ENCODE results near the gene CPZ.

The CPZ gene

GRCh38 chr4:8552024-8552423 lies 40.5 kb upstream of the CPZ start:
- Mint-ChIP-seq H3K27me3 (peaks cover 10 to 33% of the 10 kb centered on the region in 2 donors), H3K4me3 (no peak overlapping the region), H3K36me3 (ENCODE audit: insufficient read depth) (no peaks in the 10 kb centered on the region), H3K27ac (no peak overlapping the region), H3K9me3 (no peaks in the 10 kb centered on the region), H3K4me1 (ENCODE audit: low read depth in 2 of 2) (no peaks in the 10 kb centered on the region)
- DNase-seq (no peak), ATAC-seq (replicated peaks) (no peak)

- ATAC-seq (replicated peaks) (no peak), DNase-seq (no peak)
- peaks cover 13 to 31% of the 10 kb centered on the region in 2 donors for H3K27me3 Mint-ChIP-seq
- no peaks in the 10 kb centered on the region for H3K9me3 Mint-ChIP-seq
- no peaks in the 10 kb centered on the region for H3K36me3 Mint-ChIP-seq (ENCODE audit: insufficient read depth)
- no peak overlapping the region for H3K27ac Mint-ChIP-seq
- no peak overlapping the region for H3K4me3 Mint-ChIP-seq
- no peaks in the 10 kb centered on the region for H3K4me1 Mint-ChIP-seq (ENCODE audit: low read depth in 2 of 2)
These were observed 39.9 kb upstream of the CPZ start for GRCh38 chr4:8552581-8553205.

DNA sequence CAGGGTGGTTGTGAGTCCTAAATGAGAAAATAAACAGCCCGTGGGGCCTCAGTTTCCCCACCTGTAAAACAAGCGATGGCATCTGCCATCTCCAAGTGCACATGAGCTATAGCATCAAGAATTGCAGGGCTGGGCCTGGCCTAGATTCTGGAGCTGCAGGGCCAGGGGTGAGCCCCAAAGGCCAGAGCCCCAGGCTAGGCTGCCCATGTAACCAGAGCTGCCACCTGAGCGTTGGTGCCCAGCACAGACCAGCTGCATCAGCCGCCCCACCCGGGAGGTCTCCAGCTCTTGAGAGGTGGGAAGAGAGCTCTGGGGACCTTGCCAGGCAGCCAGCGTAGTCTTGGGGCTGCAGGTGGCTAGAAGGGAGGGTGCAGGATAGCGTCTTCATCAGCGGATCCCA lies 39.3 kb upstream of the CPZ start:
- peaks cover 13 to 36% of the 10 kb centered on the region in 2 donors for H3K27me3 Mint-ChIP-seq

DNA sequence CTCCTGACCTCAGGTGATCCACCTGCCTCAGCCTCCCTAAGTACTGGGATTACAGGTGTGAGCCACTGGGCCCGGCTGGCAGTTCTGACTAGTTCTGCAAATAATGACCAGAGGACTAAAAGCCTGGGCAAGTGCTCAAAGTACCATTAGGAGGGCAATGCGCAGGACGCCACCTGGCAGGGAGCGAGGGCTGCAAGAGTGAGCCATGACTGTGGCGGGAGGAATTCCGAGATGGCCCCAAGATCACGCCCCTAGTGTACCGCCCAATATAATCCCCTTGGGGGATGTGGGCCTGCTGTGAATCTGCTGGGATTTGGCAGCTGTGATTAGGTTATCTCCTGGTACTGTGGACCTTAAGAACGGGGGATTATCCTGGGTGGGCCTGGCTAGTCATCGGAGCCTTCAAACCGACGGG lies 38.6 kb upstream of the CPZ start:
- Mint-ChIP-seq H3K9me3 (no peaks in the 10 kb centered on the region), H3K27me3 (peaks cover 19 to 44% of the 10 kb centered on the region in 2 donors), H3K4me3 (no peak overlapping the region), H3K4me1 (ENCODE audit: low read depth in 2 of 2) (no peaks in the 10 kb centered on the region), H3K36me3 (ENCODE audit: insufficient read depth) (no peaks in the 10 kb centered on the region), H3K27ac (no peak overlapping the region)
- ATAC-seq (replicated peaks) (no peak), DNase-seq (no peak)

More for the DNA sequence above, 39.3 kb upstream of the CPZ start:
- no peak overlapping the region for H3K4me3 Mint-ChIP-seq
- no peaks in the 10 kb centered on the region for H3K9me3 Mint-ChIP-seq
- H3K36me3 Mint-ChIP-seq (ENCODE audit: insufficient read depth): no peaks in the 10 kb centered on the region
- H3K4me1 Mint-ChIP-seq (ENCODE audit: low read depth in 2 of 2): no peaks in the 10 kb centered on the region
- H3K27ac Mint-ChIP-seq: no peak overlapping the region
- ATAC-seq (replicated peaks) (no peak), DNase-seq (no peak)

DNA sequence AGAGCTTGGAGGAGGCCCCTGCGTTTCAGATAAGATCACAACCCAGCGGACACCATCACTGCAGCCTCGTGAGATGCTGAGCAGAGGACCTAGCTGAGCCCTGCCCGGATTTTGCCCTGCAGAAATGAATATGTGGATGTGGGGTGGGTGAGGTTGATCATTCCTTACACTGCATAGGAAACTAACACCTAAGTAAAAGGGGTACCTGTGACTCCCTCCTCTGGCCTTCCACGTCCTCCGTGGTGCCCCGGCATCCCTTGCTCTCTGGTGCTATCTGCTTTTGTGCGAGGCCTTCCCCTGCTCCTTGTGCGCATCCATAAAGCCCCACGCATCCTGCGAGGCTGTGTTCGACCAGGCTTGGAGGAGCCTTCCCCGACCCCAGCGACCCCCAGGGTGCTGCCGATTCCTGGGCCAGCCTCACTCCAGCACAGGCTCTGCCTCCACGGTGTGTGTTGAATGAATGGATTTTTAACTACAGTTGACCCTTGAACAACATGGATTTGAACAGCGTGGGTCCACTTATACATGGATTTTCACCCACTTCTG lies 37.9 kb upstream of the CPZ start:
- Mint-ChIP-seq H3K27ac (no peak overlapping the region), H3K4me1 (ENCODE audit: low read depth in 2 of 2) (no peaks in the 10 kb centered on the region), H3K27me3 (peaks cover 19 to 50% of the 10 kb centered on the region in 2 donors), H3K36me3 (ENCODE audit: insufficient read depth) (no peaks in the 10 kb centered on the region), H3K4me3 (no peak overlapping the region), H3K9me3 (no peaks in the 10 kb centered on the region)
- DNase-seq (no peak), ATAC-seq (replicated peaks) (no peak)

GRCh38 chr4:8555716-8556115 lies 36.8 kb upstream of the CPZ start:
- Mint-ChIP-seq H3K4me1 (ENCODE audit: low read depth in 2 of 2) (no peaks in the 10 kb centered on the region), H3K27ac (no peak overlapping the region), H3K4me3 (no peak overlapping the region), H3K27me3 (peaks cover 19 to 52% of the 10 kb centered on the region in 2 donors), H3K9me3 (no peaks in the 10 kb centered on the region), H3K36me3 (ENCODE audit: insufficient read depth) (no peaks in the 10 kb centered on the region)
- DNase-seq (no peak), ATAC-seq (replicated peaks) (no peak)

DNA sequence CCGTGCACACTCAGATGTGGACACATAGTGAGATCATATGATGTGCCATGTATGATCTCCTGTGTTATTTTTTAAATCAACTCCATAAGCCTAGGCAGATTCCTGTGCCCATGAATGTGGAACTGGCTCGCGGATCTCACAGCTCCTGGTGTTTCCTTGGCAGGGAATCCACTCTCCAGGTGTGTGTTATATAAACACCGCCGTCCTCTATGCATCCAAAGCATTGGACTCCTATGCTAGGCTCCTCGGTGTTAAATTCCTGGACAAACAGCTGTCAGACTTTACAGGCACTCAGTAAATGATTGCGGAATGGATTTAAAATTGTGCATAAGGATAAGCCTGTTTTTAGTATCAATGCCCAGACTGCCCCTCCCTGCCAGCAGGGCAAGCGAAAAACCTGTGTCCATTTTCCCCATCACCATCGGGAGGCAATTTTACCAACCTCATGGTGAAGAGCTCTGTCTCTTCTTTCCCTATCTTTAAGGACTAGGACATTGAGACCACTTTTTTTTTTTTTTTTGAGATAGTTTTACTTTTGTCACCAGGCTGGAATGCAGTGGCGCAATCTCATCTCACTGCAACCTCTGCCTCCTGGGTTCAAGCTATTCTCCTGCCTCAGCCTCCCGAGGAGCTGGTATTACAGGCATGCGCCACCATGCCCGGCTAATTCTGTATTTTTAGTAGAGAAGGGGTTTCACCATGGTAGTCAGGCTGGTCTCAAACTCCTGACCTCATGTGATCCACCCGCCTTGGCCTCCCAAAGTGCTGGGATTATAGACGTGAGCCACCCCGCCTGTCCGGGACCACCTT lies 36.0 kb upstream of the CPZ start:
- no peak for DNase-seq
- no peak overlapping the region for H3K27ac Mint-ChIP-seq
- no peaks in the 10 kb centered on the region for H3K9me3 Mint-ChIP-seq
- peaks cover 19 to 57% of the 10 kb centered on the region in 2 donors for H3K27me3 Mint-ChIP-seq
- H3K4me1 Mint-ChIP-seq (ENCODE audit: low read depth in 2 of 2): no peaks in the 10 kb centered on the region
- no peak overlapping the region for H3K4me3 Mint-ChIP-seq
- no peak for ATAC-seq (replicated peaks)
- H3K36me3 Mint-ChIP-seq (ENCODE audit: insufficient read depth): no peaks in the 10 kb centered on the region

GRCh38 chr4:8557151-8558076 lies 35.2 kb upstream of the CPZ start:
- Mint-ChIP-seq H3K27ac (no peak overlapping the region), H3K4me1 (ENCODE audit: low read depth in 2 of 2) (no peaks in the 10 kb centered on the region), H3K27me3 (peaks cover 16 to 61% of the 10 kb centered on the region in 2 donors), H3K4me3 (no peak overlapping the region), H3K36me3 (ENCODE audit: insufficient read depth) (no peaks in the 10 kb centered on the region), H3K9me3 (no peaks in the 10 kb centered on the region)
- DNase-seq (no peak), ATAC-seq (replicated peaks) (no peak)

- Mint-ChIP-seq H3K27ac (no peak overlapping the region), H3K36me3 (ENCODE audit: insufficient read depth) (no peaks in the 10 kb centered on the region), H3K4me1 (ENCODE audit: low read depth in 2 of 2) (no peaks in the 10 kb centered on the region), H3K27me3 (peaks cover 12 to 52% of the 10 kb centered on the region in 2 donors), H3K9me3 (no peaks in the 10 kb centered on the region), H3K4me3 (no peak overlapping the region)
- ATAC-seq (replicated peaks): no peak
- no peak for DNase-seq
These were observed 34.2 kb upstream of the CPZ start for GRCh38 chr4:8558080-8558960.

DNA sequence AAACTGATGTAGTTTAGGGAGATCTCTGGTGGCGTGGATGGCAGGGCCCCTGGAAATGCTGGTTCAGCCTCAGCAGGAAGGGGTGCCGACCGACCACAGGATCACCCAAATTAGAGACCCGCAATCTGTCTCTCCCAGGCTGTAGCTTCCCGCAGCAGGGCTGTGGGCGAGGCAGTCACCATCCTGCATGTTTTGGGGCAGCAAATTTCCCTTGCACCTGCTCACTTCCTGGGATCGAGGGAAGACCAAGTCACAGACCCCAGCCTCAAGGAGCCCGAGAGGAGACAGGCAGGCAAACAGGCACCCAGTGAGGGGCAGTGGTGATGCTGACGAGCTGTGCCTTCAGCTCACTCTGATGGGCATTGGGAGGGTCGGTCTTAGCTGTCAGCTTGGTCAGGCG lies 33.6 kb upstream of the CPZ start:
- Mint-ChIP-seq H3K27ac (no peak overlapping the region), H3K36me3 (ENCODE audit: insufficient read depth) (no peaks in the 10 kb centered on the region), H3K27me3 (peaks cover 12 to 46% of the 10 kb centered on the region in 2 donors), H3K9me3 (no peaks in the 10 kb centered on the region), H3K4me3 (no peak overlapping the region), H3K4me1 (ENCODE audit: low read depth in 2 of 2) (no peaks in the 10 kb centered on the region)
- no peak for DNase-seq
- no peak for ATAC-seq (replicated peaks)

DNA sequence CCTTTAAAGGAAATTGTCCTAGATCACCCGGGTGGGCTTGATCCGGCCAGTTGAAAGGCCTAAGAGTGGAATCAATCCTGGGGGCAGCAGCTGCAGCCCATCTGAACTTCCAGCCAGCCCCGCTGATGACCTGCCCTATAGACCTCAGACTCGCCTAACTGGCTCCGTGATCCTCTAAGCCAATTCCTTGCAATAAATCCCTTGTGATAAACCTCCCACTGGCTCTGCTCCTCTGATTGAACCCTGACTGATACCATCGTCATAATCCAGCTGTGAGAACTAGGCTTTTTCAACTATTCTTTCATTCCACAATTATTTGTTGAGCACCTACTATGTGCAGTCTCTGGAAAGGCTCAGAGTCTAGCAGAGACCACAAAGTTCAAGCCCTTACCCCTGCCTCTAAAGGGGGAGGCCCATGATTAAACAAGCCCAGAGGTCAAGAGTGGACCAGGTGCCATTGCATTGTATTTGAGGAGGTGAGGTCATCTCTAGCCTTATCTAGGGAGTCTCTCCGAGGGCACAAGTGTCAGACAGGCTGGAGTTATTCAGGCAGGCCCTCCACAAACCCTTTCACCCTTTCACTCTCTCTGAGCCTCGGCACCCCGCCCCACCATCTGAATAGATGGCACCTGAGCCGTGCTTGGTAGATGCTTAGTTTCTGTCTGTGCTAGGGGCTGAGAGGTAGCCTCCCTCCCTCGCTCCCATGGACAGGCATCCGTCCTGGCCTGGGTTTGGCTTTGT lies 32.9 kb upstream of the CPZ start:
- no peaks in the 10 kb centered on the region for H3K9me3 Mint-ChIP-seq

More for the DNA sequence above, 32.9 kb upstream of the CPZ start:
- DNase-seq (no peak), ATAC-seq (replicated peaks) (no peak)
- Mint-ChIP-seq H3K27me3 (peaks cover 12 to 39% of the 10 kb centered on the region in 2 donors), H3K36me3 (ENCODE audit: insufficient read depth) (no peaks in the 10 kb centered on the region), H3K27ac (no peak overlapping the region), H3K4me3 (no peak overlapping the region), H3K4me1 (ENCODE audit: low read depth in 2 of 2) (no peaks in the 10 kb centered on the region)
